HG02870 (cell line): ENCODE results near the gene GALNT1.

ENCODE experiments used
- ATAC-seq: cut with Tn5 transposase; IDR thresholded peaks from one replicate; pipeline ENCODE4 v1.9.1; 2021; ENCODE audit warnings: mild to moderate bottlenecking, moderate library complexity; ENCODE audit not compliant: unreplicated experiment

GALNT1 gene

DNA sequence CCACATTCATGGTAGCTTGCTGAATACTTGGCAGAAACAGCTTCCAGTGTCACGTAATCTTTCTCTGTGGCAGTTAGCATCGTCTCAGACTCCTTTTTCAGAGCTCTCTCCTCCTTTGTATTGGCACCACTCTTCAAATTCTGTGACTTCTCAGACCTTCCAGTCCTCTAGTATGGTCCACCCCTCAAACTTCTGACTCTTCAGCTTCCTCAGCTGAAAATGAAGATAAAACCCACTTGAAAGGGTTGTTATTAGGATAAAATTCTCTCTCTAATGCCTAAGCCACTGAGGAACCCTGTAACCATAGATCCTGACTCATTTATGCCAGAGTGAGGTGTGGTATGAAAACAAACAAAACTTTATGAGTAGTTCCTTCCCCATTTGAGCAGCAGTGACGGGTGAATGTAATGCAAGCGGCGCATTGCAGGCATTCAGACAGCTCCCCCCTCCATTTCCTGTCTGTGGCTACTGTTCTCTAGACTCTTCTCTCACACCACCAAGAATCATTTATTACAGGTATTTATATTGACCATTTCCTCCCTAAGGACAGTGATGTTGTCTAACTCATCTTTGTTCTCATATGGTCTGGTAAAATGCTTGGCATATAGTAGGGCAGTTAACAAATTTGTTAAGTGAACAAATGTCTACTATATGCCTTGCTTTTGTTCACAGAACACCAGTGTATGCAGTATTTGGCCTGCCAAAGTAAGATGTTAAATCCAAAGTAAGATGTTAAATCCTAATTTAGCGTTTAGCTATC lies 35.3 kb downstream of the GALNT1 start:
- ATAC-seq: peak; percentile 99

DNA sequence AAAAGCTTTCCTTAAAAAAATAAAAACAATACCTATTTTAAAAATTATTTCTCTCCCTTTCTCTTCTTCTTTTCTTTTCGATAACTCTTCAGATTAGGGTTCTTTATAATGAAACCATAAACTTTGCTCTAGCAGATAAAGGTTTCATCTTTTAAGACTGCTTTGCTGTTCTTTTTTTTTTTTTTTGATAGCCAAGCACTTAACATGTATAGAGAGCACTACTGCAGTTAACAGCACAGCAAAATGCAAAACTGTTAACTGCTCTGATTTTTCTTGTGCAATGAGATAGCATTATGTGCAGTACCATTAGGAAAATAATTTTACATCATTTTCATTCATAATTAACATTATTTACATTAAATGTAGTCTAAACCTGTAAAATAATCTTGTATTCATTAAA lies 36.3 kb downstream of the GALNT1 start:
- ATAC-seq: no peak

DNA sequence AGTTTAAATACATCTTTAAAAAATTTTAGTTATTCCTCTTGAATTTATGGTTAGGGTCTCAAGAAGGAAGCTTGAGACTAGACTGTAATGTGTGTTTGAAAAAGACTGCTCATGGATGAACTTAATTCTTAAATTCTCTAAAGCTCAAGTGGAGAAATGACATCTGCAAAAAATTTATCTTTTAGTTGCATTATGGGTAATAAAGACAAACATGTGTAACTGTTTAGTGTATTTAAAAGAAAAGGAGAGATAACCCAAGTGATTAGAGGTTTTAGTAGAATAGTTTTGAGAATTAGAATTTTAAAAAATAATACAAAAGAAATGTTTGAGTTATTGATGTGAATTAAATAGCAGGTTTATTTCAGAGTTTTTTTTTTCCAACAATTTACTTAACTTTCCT lies 36.7 kb downstream of the GALNT1 start:
- ATAC-seq: no peak

DNA sequence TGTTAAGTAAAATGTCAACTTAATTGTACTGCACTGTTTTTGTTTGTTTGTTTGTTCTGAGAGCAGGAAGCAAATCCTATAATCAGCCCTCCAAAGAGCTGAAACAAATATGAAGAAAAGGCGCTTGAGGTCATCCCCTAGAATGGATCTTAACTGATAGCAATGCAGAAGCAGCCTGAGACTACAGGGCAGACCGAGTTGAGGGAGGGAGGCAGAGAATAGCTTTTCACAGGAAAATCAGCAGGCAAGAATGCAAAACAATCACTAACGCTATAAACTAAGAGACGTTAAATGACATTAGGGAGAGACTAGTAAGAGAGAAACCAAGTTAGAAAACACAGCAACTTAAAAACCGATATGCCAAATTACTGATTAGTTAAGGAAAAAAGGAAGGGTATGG lies 37.2 kb downstream of the GALNT1 start:
- ATAC-seq: no peak

DNA sequence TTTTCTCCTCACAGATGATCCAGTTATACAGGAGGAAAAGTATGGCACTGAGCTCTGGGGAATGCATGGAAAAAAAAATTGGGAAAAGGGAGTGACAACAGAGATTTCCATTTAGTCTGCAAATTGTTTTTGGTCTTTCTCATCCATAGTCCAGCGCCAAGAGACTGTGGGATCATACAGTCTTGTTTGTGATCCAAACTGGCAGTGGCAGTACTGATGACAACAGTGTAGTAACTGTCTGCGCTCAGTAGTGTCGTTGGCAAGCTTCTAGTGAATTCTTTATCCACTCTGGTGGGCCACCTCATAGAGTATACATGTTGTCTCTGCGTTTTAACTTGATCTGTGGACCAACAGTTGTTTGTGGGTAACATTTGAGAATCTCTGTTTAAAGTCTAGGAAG lies 37.9 kb downstream of the GALNT1 start:
- ATAC-seq: no peak

DNA sequence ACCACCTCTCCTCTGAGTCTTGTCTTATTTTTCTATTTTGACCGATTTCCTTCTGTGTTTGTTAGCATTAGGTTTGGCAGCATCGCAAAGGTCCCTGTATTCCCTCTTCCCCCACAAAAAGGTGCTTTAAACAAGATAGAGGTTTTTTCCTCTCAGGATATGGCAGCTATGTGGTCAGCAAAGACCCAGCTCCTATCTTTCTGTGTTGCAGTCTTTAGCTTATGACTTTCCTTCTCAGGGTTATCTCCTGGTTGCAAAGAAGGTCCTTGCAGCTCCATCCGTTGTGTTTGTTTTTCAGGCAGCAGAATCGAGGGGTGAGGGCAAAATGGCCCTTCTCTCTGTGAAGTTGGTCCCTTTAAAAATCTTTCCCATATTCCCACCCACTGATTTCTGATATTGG lies 38.4 kb downstream of the GALNT1 start:
- no peak for ATAC-seq

DNA sequence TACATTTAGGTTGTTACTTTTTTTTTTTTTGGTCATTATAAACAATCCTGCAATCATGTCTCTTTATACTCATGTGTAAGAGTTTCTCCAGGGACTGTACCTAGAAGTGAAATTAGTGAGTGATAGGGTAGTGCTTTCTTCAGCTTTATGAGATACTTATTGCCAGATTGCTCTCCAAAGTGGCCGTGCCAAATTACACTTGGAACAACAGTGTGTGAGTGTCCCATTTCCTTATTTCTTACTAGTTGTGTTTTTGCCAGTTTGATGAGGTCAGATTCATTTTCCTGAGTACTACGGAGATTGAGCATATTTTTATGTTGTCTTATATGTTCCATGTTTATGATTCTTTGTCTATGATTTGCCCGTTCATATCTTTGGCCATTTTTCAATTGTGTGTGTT lies 39.2 kb downstream of the GALNT1 start:
- ATAC-seq: no peak

DNA sequence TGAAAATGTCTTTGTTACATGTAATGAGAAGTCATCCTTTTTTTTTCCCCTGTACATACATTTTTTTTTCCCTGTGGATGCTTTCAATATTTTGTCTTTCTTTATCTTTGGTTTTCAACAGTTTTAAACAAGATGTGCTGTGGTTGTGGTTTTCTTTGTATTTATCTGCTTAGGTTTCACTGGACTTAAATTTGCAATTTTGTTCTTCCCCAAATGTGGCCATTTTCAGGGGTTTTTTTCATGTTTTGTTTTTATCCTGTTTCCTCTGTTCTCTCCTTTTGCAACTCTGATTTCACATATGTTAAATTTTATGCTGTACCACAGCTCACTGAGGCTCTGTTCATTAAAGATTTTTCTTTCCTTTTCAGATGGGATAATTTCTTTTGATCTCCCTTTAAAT lies 41.7 kb downstream of the GALNT1 start:
- ATAC-seq: no peak

DNA sequence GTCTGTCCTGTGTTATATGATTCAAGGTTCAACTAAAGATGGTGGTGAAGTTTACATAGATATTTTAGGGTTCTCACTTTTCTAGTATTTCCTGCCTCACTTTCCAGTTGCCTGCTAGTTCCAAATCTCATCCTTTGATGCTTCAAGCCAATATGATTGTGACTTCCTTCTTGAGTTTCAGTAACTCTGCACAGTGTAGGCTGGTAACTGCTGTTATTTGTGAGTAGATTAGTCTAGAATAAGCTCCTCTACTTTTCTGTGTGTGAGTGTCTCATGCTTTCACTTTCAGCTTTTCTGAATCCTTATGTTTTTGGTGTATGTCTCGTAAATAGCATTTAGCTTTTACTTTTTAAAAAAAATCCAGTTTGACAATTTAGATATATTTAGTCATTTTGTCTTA lies 42.6 kb downstream of the GALNT1 start:
- peak; percentile 89 for ATAC-seq

DNA sequence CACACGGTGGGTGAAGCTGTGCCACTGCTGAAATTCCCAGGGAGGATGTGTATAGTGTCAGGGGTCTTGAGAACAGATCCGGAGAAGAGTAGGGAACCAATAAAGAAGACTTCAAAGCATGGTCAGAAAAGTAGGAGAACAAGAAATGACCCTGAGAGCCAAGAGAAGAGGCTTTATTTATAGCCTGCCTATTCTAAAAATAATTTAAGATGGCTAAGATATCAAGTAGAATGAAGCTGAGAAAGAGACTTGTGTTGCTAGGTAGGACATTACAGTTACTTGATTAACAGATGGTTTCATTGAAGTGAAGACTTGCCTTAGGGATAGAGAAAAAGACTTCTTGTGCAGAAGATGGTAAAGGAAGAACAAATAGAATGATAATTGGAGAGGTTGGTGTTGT lies 43.7 kb downstream of the GALNT1 start:
- ATAC-seq: no peak

DNA sequence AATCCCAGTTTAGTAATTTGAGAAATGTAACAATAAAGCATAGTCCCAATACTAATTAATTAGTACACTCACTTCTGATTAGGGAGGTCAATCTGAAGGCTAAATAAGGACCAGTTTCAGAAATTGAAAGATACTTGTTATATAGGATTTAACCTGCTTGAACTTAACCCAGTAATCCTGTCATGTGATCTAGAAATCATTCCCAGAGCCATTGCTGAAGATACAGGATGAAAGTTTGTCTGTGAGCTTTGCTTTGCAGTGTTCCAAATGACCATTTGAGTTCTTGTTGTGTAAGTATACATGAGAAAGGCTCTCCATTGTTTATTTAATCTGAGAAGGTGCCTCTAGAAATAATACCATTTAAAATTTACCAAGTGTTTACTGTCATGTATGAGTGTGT lies 52.2 kb downstream of the GALNT1 start:
- no peak for ATAC-seq

DNA sequence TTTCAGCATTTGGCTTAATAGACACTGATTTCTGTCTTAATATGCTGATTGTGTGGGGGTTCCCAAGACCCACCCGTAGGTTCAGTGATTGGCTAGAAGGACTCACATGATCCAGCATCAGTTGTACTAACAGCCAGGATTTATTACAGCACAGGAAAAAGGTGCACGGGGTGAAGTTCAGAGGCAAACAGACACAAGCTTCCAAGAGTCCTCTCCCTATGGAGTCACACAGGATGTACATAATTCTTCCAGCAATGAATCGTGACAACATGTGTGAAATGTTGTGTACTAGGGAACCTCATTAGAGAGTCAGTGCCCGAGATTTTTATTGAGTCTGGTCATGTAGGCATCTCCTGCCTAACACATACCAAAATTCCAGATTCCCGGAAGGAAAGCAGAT lies 52.8 kb downstream of the GALNT1 start:
- ATAC-seq: no peak

DNA sequence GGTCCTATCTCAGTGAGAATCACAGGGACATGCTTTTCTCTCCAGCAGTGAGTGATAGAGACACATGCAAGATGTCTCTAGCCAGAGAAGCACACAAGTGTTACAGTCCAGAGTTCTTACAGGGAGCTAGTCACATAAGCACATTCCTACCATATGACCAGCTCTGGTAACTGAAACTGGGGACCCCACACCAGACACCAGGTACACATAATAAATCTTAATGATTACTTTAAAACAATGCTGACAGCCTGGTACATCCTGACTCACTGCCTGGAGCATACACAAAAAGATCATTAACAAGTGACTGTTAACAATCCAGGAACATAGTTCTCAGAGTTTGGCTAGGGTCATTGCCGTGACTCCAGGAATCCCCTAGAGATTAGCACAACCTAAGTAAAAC lies 53.6 kb downstream of the GALNT1 start:
- no peak for ATAC-seq

DNA sequence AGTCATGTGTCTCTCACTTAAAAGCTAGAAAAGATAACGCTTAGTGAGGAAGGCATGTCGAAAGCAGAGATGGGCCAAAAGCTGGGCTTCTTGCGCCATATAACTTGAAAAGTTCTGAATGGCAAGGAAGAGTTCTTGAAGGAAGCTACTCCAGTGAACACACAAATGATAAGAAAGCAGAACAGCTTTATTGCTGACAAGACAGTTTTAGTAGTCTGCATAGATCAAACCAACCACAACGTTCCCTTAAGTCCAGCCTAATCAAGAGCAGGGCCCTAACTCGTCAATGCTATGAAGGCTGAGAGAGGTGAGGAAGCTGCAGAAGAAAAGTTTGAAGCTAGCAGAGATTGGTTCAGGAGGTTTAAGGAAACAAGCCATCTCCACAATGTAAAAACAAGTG lies 55.7 kb downstream of the GALNT1 start:
- no peak for ATAC-seq

DNA sequence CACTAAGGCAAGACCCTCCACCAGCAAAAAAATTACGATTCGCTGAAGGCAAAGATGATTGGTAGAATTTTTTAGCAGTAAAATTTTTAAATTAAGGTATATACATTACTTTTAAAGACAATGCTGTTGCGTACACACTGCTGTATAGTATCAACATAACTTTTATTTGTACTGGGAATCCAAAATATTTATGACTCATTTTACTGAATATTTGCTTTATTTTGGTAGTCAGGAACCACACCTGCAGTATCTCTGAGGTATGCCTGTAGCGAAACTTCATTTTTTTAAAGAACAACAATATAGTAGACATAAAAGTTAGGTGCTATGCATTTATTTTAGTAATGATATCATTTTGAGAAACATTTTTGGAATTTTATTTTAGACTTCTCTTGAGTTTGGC lies 57.8 kb downstream of the GALNT1 start:
- no peak for ATAC-seq

DNA sequence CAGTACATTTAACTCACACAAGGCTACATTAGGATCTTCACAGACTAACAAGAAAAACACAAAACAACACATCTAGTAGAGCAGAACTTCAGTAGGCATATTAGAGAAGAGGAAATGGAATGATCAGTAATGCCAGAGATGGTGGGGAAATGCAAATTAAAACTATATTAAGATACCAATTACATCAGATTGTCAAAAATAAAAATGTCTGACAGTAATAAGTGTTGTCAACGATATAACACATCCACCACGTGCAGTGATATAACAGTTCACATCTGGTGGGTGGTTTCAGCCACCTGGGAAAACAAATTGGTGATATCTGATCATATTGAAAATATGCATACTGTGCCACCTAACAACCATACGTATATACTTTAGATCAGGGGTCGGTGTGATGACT lies 59.9 kb downstream of the GALNT1 start:
- ATAC-seq: no peak

DNA sequence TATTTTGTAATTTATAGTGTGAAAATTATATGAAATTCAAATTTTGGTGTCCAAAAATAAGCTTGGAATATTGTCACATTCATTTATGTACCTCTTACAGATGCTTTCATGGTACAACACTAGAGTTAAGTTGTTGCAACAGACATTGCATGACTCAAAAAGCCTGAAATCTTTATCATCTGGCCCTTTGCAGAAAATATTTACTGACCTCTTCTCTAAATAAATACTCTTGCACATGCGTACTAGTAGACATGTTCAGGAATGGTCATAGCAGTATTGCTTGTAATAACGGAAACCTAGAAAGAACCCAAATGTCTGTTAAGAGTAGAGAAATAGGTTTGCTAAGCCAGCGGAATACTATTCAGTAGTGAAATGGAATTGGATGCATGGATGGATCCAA lies 60.4 kb downstream of the GALNT1 start:
- ATAC-seq: no peak

DNA sequence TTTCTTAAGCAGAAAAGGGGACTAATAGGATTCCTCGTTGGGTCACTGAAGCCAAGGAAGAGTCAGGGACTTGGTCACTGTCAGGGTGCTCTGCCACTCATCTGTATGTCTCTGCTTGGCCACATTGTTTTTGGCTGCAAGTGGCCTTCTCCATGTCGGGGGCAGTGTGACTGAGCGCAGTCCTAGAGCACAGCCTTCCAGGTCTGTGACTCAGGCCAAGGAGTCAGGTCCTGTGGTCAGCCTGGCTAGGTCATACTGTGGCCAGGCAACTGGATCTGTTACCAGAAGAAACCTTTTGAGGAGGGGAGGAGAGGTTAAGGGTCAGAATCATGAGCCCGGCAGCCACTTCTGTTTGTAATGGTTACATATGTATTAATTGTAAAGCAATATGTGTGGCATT lies 61.3 kb downstream of the GALNT1 start:
- ATAC-seq: no peak

DNA sequence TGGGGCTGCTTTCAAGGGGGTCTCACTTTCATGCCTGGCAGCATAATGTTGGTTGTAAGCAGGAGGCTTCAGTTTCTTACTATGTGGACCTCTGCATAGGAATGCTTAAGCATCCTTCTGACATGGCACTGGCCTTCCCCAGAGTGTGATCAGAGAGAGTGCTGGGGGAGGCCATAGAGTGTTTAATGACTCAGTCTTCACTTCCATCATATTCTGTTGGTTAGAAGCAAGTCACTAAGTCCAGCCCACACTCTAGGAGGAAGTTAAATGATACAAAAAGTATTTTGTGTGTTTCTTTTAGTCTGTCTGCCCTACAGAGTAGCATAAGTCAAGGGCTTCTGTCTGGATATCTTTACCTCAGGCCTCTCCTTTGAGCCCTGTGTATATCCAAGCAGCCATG lies 64.9 kb downstream of the GALNT1 start:
- ATAC-seq: no peak

DNA sequence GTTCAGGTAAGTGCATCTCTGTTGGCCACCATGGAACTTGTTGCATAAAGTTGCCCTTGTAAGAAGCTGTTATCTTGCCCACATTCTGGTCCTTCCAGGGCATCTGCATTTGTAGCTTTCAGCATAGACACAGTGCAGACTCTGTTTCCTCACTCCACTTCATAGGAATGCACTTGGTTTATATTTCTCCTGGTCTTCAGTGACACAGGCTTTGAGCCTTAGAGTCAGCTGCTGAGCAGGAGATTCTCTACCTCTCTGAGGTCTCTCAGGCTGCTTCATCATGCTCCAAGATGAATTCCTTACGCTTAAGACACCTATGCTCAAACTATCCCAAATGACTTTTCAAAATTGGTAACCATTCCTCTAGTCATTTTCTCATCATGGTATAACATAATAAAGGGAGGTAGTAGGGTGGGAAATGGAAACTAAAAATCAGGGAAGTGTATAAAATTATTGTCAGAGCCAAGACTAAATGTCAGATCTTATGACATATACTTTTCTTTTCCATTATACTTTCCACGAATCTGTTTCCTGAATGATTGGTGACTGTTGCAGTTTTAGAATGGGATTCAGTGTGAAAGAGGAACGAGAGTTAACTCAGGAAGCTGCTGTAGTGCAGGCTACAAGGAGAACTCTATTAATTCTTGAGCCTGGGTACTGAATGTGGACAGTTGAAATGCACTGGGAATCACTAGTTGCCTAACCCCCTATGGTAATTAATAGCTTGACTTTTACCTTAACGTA lies 72.0 kb downstream of the GALNT1 start:
- ATAC-seq: no peak

DNA sequence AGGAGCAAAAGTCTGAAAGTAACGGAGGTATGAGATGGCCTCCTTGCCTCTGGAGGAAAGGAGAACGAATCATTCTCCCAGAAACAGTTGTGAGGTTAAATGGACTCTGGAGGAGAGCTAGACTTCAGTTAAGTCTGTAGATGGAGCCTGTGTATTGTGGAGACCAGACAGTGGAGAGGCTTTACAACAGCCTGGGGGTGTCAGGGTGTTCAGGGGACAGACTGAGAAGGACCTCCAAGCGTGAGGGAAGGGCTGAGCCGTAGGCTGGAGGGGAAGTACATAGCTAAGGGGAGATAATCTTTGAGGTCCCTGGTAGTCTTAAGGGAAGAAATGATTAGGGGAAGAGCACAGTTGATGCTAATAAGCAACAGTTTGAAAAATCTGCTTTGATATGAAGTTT lies 76.6 kb downstream of the GALNT1 start:
- no peak for ATAC-seq

DNA sequence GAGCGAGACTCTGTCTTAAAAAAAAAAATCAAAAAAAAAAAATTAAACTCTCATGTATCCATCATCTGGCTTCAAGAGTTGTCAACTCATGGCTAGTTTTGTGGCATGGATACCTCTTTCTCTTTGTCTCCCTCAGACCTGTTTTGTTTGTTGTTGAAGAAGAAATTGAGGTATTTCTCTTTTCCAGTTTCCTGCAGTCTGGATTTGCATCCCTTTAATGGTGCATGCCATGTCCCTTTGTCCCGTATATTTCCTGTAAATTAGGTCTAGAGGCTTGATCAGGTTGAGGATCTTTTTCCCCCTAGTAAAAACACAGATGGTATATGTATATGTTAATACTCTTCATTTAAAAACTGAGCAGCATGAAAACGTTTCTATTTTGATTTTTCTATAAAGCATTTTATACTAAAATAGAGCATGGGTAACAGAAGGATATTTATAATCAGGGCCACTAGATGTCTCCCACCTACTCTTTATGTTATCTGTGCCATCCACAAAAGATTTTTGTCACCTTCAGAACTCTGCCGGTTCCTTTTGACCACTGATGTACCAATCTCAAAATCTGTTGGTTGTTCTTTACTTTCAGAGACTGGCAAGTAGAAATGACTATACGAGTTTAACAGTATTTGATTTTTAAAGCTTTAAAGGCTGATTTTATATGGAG lies 80.1 kb downstream of the GALNT1 start:
- no peak for ATAC-seq
